Measurements from ENCODE around the gene GARIN5B.

GARIN5B gene

DNA sequence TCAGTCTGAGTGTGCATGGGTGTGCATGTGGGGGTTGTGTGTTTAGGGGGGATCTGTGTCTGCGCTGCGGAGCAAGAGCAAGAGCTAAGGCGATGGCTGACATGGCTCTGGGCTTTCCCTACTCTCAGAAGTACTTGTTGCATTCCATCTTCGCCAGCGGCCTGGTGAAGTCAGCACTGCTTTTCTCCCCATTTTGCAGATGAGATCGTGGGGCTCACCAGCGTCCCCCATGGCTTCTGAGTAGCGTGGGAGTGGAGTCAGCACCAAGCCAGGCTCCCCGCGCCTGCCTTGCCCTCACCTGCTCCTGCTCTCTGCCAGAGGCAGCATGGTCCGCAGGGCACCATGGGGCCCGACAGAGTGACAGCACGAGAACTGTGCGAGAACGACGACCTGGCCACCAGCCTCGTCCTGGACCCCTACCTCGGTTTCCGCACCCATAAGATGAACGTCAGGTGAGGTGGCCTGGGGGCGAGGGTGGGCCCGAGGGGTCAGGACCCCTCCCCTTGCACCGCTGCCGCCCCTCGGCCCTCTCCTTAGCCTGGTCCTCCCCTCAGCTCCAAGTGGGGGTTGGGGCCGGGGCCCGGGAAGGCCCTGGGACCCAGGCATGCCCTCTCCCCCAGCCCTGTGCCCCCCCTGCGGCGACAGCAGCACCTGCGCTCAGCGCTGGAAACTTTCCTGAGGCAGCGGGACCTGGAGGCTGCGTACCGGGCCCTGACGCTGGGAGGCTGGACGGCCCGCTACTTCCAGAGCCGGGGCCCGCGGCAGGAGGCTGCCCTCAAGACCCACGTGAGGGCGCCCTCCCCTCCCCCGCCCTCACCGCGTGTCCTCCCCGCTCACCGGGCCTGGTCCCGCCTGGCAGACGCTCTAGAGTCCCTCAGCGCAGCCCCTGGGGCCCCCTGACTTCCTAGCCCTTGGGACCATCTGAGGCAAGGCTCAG is 21.2 kb downstream of the GARIN5B start:
- Histone ChIP-seq H3K79me2 (ENCODE audit: insufficient read depth, low read length) (no peaks in the 10 kb centered on the region), H2AFZ (ENCODE audit: low read length) (no peak overlapping the region), H3K4me3 (ENCODE audit: low read depth, low read length, poor library complexity, severe bottlenecking) (peak overlapping the region; percentile 73)

DNA sequence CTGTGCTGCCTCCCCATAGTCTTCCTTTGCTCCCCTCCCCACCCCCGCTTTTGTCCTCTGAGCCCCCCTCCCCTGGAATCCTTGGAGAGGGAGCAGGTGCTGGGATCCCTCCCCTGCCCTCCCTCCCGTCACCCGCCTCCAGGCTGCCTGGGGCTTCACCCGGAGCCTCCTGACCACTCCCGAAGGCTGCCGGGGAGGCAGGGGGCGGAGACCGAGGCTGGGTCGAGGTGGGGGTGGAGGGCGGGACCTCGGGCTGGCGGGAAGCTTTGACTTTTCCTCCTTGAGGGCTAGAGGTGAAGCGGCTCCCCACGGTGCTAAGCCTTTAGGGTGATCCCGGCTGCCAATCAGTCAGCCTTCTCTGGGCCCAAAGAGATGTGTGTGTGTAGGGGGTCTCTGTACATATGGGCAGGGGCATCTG is 21.9 kb downstream of the GARIN5B start:
- H3K9me2 ChIP-seq (ENCODE audit: low read depth, low read length) = no peaks in the 10 kb centered on the region
- H3K9me3 ChIP-seq (ENCODE audit: low read length) = no peaks in the 10 kb centered on the region
- no peak overlapping the region for H2AFZ ChIP-seq (ENCODE audit: low read length)
- H3K27ac ChIP-seq (ENCODE audit: low read depth, low read length, poor library complexity, severe bottlenecking) = no peak overlapping the region
- H3K4me1 ChIP-seq (ENCODE audit: insufficient read depth, low read length, severe bottlenecking) = peaks cover 25% of the 10 kb centered on the region
- TF ChIP-seq, protein P1, sequence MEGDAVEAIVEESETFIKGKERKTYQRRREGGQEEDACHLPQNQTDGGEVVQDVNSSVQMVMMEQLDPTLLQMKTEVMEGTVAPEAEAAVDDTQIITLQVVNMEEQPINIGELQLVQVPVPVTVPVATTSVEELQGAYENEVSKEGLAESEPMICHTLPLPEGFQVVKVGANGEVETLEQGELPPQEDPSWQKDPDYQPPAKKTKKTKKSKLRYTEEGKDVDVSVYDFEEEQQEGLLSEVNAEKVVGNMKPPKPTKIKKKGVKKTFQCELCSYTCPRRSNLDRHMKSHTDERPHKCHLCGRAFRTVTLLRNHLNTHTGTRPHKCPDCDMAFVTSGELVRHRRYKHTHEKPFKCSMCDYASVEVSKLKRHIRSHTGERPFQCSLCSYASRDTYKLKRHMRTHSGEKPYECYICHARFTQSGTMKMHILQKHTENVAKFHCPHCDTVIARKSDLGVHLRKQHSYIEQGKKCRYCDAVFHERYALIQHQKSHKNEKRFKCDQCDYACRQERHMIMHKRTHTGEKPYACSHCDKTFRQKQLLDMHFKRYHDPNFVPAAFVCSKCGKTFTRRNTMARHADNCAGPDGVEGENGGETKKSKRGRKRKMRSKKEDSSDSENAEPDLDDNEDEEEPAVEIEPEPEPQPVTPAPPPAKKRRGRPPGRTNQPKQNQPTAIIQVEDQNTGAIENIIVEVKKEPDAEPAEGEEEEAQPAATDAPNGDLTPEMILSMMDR (IDR thresholded peaks at IDR 0.05; ENCODE audit: low read length) = no peak
- TF ChIP-seq EZH2 (IDR thresholded peaks at IDR 0.05; ENCODE audit: borderline replicate concordance, low read length) = no peak
- peaks cover 14% of the 10 kb centered on the region for H3K36me3 ChIP-seq (ENCODE audit: insufficient read depth, low read length)
- H3K27me3 ChIP-seq (ENCODE audit: insufficient read depth, low read length) = no peaks in the 10 kb centered on the region
- H3K9ac ChIP-seq (ENCODE audit: low read length) = peak overlapping the region; percentile 85
- no peaks in the 10 kb centered on the region for H3F3A ChIP-seq (ENCODE audit: insufficient read depth, low read length)
- peak overlapping the region; percentile 89 for H3K4me2 ChIP-seq (ENCODE audit: low read length)
- no peaks in the 10 kb centered on the region for H4K20me1 ChIP-seq (ENCODE audit: insufficient read depth, low read length)
- H3K79me2 ChIP-seq (ENCODE audit: insufficient read depth, low read length) = no peaks in the 10 kb centered on the region
- H3K4me3 ChIP-seq (ENCODE audit: low read depth, low read length, poor library complexity, severe bottlenecking) = peak overlapping the region; percentile 73

More for the DNA sequence above, 21.2 kb downstream of the GARIN5B start:
- H3K27ac ChIP-seq (ENCODE audit: low read depth, low read length, poor library complexity, severe bottlenecking) = no peak overlapping the region
- H3K9ac ChIP-seq (ENCODE audit: low read length) = peak overlapping the region; percentile 85; the same call in 1 of the 2 replicates
- H3K9me2 ChIP-seq (ENCODE audit: low read depth, low read length) = no peaks in the 10 kb centered on the region
- no peaks in the 10 kb centered on the region for H3K27me3 ChIP-seq (ENCODE audit: insufficient read depth, low read length)
- peaks cover 15% of the 10 kb centered on the region for H3K36me3 ChIP-seq (ENCODE audit: insufficient read depth, low read length)
- no peaks in the 10 kb centered on the region for H3K9me3 ChIP-seq (ENCODE audit: low read length)
- H3K4me1 ChIP-seq (ENCODE audit: insufficient read depth, low read length, severe bottlenecking) = peaks cover 25% of the 10 kb centered on the region
- TF ChIP-seq, protein P1 (IDR thresholded peaks at IDR 0.05; ENCODE audit: low read length) = no peak
- TF ChIP-seq EZH2 (IDR thresholded peaks at IDR 0.05; ENCODE audit: borderline replicate concordance, low read length) = no peak
- no peaks in the 10 kb centered on the region for H3F3A ChIP-seq (ENCODE audit: insufficient read depth, low read length)
- no peaks in the 10 kb centered on the region for H4K20me1 ChIP-seq (ENCODE audit: insufficient read depth, low read length)
- peak overlapping the region; percentile 89 for H3K4me2 ChIP-seq (ENCODE audit: low read length)

DNA sequence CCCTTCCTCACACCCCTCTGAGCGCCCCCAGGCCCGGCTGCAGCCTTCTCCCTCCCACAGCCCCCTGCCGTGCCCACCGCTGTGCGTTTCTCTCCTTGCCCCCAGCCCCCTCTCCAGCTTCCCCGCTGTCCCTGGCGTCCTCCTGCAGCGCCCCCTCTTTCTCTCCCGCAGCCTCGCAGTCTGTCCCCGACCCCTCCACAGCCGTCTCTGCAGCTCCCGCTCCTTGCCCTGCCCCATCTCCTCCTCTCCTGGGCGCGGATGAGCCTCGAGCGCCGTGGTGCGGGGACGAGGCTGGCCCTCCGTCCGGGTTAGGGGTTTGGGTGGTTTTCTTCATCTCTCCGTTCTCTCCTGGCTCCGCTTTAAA is 22.3 kb downstream of the GARIN5B start:
- peaks cover 14% of the 10 kb centered on the region for H3K36me3 ChIP-seq (ENCODE audit: insufficient read depth, low read length)
- TF ChIP-seq, protein P1 (IDR thresholded peaks at IDR 0.05; ENCODE audit: low read length) = peak; percentile 45; the same call in 1 of the 2 replicates
- TF ChIP-seq EZH2 (IDR thresholded peaks at IDR 0.05; ENCODE audit: borderline replicate concordance, low read length) = no peak
- H3K9me3 ChIP-seq (ENCODE audit: low read length) = no peaks in the 10 kb centered on the region
- H2AFZ ChIP-seq (ENCODE audit: low read length) = no peak overlapping the region
- H4K20me1 ChIP-seq (ENCODE audit: insufficient read depth, low read length) = no peaks in the 10 kb centered on the region
- no peaks in the 10 kb centered on the region for H3F3A ChIP-seq (ENCODE audit: insufficient read depth, low read length)
- no peaks in the 10 kb centered on the region for H3K9me2 ChIP-seq (ENCODE audit: low read depth, low read length)
- no peak overlapping the region for H3K27ac ChIP-seq (ENCODE audit: low read depth, low read length, poor library complexity, severe bottlenecking)
- H3K4me3 ChIP-seq (ENCODE audit: low read depth, low read length, poor library complexity, severe bottlenecking) = peak overlapping the region; percentile 73
- H3K79me2 ChIP-seq (ENCODE audit: insufficient read depth, low read length) = no peaks in the 10 kb centered on the region
- H3K27me3 ChIP-seq (ENCODE audit: insufficient read depth, low read length) = no peaks in the 10 kb centered on the region
- peak overlapping the region; percentile 85 for H3K9ac ChIP-seq (ENCODE audit: low read length)
- peaks cover 25% of the 10 kb centered on the region for H3K4me1 ChIP-seq (ENCODE audit: insufficient read depth, low read length, severe bottlenecking)
- H3K4me2 ChIP-seq (ENCODE audit: low read length) = peak overlapping the region; percentile 89
